HL-60 (cell line): ENCODE results near the gene KAT2B.

ENCODE experiments used
- CTCF ChIP-seq: IDR thresholded peaks from one replicate; pipeline ENCODE4 v1.5.1; 2011; ENCODE audit warnings: low read length, control low read depth, inconsistent platforms; ENCODE audit not compliant: insufficient read depth
- REST ChIP-seq: IDR thresholded peaks from 2 replicates; pipeline ENCODE4 v1.6.1; 2012; ENCODE audit warnings: low read depth; ENCODE audit not compliant: insufficient replicate concordance

DNA sequence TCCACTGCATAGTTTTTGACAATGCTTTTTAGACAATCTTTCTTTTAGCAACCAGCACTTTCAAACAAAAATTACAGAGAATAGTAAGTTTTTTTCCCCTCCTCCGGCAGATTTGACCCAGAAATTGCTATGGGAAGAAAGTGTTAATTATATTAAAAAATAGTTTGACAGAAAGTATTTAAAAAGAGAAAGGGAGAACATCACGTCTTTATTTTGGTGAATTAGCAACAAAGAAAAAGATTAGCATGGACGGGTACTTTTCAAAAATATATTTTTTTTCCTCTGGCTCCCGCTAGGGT, 831 bp upstream of the KAT2B start:
- TF ChIP-seq CTCF (no peak), REST (no peak)
